Measurements from ENCODE around the gene ASB8.

The ASB8 gene

GRCh38 chr12:48157018-48157888, at the start of gene ASB8:
ASB8 (minus strand) TSS chr12:48157515; CDS start chr12:48153496, 4,019 bp downstream.
- DNase-seq (ENCODE audit: low spot score), result peak; percentile 93

- no peak for DNase-seq (ENCODE audit: low spot score)
These were observed 45.9 kb upstream of the ASB8 start, which contains the start of gene OR10AD1 for GRCh38 chr12:48203192-48203591. OR10AD1 (minus strand) TSS chr12:48203292; CDS start chr12:48203292, 0 bp downstream.

GRCh38 chr12:48202766-48203165, 45.5 kb upstream of the ASB8 start:
- DNase-seq (ENCODE audit: low spot score), result no peak

- no peak for DNase-seq (ENCODE audit: low spot score)
These were observed 44.2 kb upstream of the ASB8 start for GRCh38 chr12:48201516-48201915.

- DNase-seq (ENCODE audit: low spot score), result no peak
These were observed 43.8 kb upstream of the ASB8 start for GRCh38 chr12:48201091-48201490.

GRCh38 chr12:48199774-48200221, 42.5 kb upstream of the ASB8 start:
- DNase-seq (ENCODE audit: low spot score), result no peak

GRCh38 chr12:48198985-48199384, 41.7 kb upstream of the ASB8 start:
- no peak for DNase-seq (ENCODE audit: low spot score)

- no peak for DNase-seq (ENCODE audit: low spot score)
These were observed 41.3 kb upstream of the ASB8 start for GRCh38 chr12:48198672-48198971.

- no peak for DNase-seq (ENCODE audit: low spot score)
These were observed 40.8 kb upstream of the ASB8 start for GRCh38 chr12:48197971-48198671.

- DNase-seq (ENCODE audit: low spot score), result no peak
These were observed 40.2 kb upstream of the ASB8 start for GRCh38 chr12:48197549-48197970.

GRCh38 chr12:48194799-48195201, 37.5 kb upstream of the ASB8 start:
- DNase-seq (ENCODE audit: low spot score), result no peak

GRCh38 chr12:48193623-48194022, 36.3 kb upstream of the ASB8 start:
- no peak for DNase-seq (ENCODE audit: low spot score)

GRCh38 chr12:48192861-48193260, 35.5 kb upstream of the ASB8 start:
- DNase-seq (ENCODE audit: low spot score), result no peak

- DNase-seq (ENCODE audit: low spot score), result no peak
These were observed 33.8 kb upstream of the ASB8 start for GRCh38 chr12:48191096-48191495.

- peak; percentile 83 for DNase-seq (ENCODE audit: low spot score)
These were observed 32.2 kb upstream of the ASB8 start for GRCh38 chr12:48189331-48190125.

- no peak for DNase-seq (ENCODE audit: low spot score)
These were observed 30.8 kb upstream of the ASB8 start for GRCh38 chr12:48187916-48188695.

GRCh38 chr12:48185181-48185919, 28.0 kb upstream of the ASB8 start:
- DNase-seq (ENCODE audit: low spot score), result no peak

GRCh38 chr12:48184549-48184922, 27.2 kb upstream of the ASB8 start:
- no peak for DNase-seq (ENCODE audit: low spot score)

- DNase-seq (ENCODE audit: low spot score), result no peak
These were observed 26.7 kb upstream of the ASB8 start for GRCh38 chr12:48183876-48184548.

- peak; percentile 65 for DNase-seq (ENCODE audit: low spot score)
These were observed 26.0 kb upstream of the ASB8 start, which contains the start of gene CCDC184 for GRCh38 chr12:48183091-48183875. CCDC184 (plus strand) TSS chr12:48183644; CDS start chr12:48184123, 479 bp downstream.
